Globus pallidus (tissue), 1 donor: ENCODE results near the gene DNHD1.
A peak's percentile ranks its signal among the peaks of the same experiment; 100 is the strongest.

Source experiments
- DNase-seq: peaks from one replicate; pipeline ENCODE4 v3.0.0-alpha.2; 2015; ENCODE audit warnings: low spot score

Gene DNHD1

DNA sequence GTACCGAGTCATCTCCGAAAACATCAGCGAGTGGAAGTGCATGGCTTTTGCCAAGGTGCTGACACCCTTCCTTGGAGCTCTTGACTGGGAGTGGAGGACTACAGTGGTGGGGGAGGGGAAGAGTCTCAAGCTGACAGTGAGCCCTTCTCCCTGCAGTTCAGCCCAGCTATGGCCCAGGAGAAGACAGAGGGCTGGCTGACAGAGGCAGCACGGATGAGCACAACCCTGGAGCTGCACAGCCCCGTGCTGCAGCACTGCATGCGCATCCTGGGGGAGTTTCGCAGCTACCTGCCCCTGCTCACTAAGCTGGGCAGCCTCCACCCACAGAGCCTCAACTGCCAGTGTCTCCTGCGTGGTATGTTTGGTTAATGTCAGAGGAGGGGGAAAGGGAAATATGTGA is 41.4 kb downstream of the DNHD1 start:
- no peak for DNase-seq

GRCh38 chr11:6538945-6539344 is 41.9 kb downstream of the DNHD1 start:
- DNase-seq = no peak

GRCh38 chr11:6539748-6540268 is 42.7 kb downstream of the DNHD1 start:
- DNase-seq = no peak

DNA sequence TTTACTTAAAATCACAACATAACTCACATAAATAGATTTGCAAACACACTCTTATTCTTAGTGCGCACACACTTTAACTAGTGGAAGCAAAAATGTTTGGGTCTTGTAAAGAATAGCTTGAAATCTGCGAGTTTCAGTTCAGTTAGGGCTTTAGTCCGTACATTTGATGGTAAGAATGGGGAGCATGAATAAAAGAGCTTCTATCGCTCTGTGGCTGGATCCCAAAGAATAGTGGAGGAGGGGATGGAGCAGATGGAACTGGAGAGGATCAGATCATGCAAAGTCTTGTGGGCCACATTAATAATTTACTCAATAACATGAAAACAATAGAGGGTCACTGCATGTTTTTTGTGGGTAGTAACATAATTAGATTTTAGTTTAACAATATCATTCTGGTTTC is 44.3 kb downstream of the DNHD1 start:
- DNase-seq = peak; percentile 62

DNA sequence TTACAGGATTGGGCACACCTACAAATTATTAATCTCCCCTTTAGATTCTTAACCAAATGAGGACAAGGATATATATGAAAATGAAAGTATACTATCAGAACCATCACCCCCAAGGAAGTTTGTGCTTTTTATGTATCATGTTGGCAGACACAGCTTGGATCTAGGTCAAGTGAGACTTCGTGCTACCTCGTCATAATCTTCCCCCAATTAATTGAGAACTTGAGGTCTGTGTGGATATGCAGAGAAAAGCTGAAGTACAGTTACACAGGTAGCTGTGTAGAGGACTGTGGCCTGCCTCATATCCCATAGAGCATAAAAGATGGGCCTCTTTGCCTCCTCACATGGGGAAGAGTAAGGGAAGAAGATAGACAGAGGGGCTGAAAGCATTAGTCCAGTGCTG is 45.6 kb downstream of the DNHD1 start:
- no peak for DNase-seq

- no peak for DNase-seq
Observed at GRCh38 chr11:6544921-6545850, 48.1 kb downstream of the DNHD1 start.

DNA sequence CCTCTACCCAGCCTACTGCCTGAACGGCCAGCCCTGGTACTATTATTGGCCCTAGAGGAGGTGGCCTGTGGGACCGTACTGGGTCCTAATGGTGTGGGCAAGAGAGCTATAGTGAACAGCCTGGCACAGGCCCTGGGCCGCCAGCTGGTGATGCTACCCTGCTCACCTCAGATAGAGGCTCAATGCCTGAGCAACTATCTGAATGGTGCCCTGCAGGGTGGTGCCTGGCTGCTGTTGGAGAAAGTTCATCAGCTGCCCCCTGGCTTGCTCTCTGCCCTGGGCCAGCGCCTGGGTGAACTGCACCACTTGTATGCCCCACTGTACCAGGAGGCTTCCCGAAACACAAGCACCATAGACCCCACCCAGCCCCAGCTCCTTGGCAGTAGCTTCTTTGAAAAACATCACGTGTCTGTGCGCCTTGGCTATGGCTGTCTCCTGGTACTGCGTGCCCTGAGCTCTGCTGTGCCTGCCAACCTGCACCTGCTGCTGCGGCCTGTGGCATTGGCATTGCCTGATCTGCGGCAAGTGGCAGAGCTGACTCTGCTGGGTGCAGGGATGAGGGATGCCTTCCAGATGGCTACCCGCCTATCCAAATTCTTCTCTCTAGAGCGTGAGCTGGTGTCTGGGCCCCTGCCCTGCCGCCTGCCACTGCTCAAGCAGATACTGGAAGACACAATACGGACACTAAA is 49.0 kb downstream of the DNHD1 start:
- DNase-seq = peak; percentile 61

GRCh38 chr11:6546735-6547134 is 49.7 kb downstream of the DNHD1 start:
- no peak for DNase-seq

DNA sequence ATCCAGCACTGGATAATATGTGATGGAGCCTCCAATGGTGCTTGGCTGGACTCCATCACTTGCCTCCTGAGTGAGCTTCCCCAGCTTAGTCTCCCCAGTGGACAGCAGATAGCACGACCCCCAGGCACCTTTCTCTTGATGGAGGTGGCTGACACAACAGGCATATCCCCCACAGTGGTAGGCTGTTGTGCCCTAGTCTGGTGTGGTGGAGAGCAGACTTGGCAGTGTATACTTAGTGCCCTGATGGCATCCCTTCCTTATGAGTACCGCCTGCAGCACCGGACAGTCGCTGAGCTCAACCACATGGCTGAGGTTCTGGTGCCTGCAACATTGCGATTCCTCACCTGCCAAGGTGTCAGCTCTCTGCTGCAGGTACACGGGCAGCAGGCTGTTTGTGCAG is 50.1 kb downstream of the DNHD1 start:
- no peak for DNase-seq

DNA sequence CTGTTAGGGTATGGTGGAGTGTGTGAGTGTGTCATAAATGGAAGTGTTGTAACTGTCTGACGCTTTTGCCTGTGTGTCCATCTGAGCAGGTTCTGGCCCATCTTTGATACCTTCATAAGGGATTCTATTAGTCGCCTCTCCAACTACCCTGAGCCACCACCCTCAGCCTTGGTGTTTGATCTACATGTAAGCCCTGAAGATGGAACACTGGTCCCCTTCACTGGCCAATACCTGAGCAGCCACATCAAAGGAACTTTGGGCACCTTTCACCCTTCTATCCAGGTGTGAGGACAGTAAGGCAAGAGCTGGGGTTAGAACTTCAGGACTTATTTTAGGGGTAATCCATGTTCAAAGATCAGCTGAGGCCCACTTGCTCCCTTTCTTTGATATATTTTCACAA is 51.0 kb downstream of the DNHD1 start:
- no peak for DNase-seq

GRCh38 chr11:6548641-6549040 is 51.6 kb downstream of the DNHD1 start:
- DNase-seq = no peak

DNA sequence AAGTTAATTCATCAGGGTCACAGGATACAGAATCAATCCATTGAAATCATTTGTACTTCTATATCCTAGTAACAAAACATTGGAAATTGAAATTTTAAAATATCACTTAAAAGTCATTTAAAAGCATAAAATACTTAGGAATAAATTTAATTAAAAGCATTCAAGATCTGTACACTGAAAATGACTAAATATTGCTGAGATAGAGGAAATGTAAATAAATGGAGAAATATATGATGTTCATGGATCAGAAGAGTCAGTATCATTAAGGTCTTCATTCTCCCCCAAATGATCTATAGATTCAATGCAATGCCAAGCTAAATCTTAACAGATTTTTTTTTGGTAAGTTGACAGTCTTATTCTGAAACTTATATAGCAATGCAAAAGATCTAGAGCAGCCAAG is 56.6 kb downstream of the DNHD1 start:
- DNase-seq = no peak

- no peak for DNase-seq
Observed at GRCh38 chr11:6554828-6555706, 58.0 kb downstream of the DNHD1 start.

DNA sequence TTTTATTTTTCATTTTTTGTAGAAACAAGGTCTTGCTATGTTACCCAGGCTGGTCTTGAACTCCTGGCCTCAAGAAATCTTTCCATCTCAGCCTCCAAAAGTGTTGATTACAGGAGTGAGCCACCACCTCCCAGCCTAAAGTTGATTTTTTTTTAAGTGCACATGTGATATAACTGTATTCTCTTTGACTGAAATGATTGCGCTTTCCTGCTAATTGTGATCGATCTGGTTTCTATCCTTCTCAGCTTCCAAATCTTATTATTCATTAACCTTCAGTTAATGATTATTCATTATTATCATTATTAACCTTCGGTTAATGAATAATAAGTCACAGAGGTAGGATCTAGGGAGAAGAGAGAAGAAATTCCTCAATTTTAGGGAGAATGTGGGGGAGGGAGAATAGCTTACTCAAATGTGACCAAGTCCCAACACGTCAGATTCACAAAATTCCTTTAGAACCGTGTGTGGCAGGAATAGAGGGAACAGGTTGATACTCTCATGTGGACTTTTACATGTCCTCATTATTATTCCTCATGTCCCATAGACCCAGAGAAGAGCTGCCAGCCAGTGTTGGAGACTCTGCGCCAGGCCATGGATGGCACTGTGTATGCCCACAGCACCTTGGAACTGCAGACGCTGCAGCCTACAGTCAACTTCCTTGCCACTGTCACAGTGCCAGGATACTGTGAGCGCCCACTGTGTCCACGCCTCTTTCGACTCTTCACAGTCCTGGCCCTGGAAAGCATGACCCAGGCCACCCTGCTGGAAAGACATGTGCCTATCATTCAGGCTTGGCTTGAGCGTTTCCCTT is 59.3 kb downstream of the DNHD1 start:
- DNase-seq = no peak

- DNase-seq = no peak
Observed at GRCh38 chr11:6557063-6557462, 60.0 kb downstream of the DNHD1 start.

- no peak for DNase-seq
Observed at GRCh38 chr11:6557761-6558674, 60.9 kb downstream of the DNHD1 start.

DNA sequence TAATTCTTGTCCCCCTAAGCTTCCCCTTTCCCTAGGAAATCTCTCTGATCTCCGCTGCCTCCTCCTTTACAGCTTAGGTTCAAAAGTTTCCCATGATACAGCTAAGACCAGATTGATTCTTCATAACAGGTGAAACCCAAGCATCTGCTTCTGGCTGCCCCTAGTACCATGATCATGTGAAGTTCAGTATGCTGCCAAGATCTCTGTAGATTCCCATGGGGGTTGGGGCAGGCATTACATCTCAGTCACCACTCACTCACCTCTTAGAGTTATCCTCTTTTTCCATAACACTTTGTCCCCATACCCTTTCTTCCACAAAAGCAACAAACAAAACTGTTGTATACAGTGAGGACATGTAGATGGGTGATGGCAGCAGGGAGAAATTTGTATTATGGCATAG is 62.3 kb downstream of the DNHD1 start:
- no peak for DNase-seq

DNA sequence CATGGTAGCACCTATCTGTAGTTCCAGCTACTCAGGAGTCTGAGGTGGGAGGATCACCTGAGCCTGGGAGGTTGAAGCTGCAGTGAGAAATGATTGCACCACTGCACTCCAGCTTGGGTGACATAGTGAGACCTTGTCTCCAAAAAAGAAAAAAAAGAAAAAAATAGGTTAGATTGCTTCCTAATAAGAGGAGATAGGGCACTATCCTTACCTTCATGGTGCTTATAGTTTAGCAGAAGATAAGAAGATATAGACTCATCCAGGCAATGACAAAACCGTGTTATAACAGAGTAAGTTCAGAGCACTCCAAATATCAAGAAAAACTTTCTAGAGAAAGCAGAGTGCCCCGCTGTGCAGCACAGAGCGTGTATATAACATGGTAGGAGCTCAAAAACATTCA is 64.2 kb downstream of the DNHD1 start:
- no peak for DNase-seq

DNA sequence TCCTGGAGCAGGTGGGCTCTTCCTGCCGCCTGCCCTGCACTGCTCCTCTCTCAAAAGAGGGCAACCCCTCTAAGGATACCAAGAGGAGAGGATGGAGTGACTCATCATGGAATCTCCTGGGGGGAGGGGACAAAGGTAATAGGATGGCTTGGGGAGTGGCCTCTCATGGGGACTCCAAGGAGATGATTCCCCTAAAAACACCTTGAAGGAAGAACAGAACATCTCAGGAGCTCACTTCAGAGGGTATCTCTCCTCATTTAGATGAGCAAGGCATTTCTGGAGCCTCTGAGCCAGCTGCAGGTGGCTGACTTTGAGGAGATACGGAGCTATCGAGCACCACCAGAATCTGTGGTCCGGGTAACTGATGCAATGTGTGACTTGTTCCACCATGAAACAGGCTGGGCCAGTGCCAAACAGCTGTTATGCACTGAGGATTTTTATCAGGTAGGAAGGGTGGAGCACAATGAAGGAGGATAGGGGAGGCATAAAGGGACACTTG is 66.1 kb downstream of the DNHD1 start:
- DNase-seq = no peak

DNA sequence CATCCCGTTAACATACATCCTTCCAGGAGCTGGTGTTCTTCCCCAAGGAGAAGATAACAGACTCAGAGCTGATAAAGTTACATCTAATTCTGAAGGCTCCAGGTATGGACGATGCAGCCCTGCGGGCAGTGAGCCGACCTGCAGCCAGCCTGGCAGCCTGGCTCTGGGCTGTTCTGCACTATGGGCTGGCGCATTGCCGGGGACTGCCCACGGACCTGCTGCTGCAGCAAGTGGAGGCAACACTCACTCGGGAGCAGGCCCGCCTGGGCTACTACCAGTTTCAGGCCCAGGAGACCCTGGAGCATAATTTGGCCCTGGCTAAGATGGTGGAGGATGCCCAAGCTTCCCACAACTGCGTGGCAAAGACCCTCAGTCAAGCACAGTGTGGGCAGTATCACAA is 66.6 kb downstream of the DNHD1 start:
- DNase-seq = no peak
